ENCODE results near the gene VWC2L.

DNA sequence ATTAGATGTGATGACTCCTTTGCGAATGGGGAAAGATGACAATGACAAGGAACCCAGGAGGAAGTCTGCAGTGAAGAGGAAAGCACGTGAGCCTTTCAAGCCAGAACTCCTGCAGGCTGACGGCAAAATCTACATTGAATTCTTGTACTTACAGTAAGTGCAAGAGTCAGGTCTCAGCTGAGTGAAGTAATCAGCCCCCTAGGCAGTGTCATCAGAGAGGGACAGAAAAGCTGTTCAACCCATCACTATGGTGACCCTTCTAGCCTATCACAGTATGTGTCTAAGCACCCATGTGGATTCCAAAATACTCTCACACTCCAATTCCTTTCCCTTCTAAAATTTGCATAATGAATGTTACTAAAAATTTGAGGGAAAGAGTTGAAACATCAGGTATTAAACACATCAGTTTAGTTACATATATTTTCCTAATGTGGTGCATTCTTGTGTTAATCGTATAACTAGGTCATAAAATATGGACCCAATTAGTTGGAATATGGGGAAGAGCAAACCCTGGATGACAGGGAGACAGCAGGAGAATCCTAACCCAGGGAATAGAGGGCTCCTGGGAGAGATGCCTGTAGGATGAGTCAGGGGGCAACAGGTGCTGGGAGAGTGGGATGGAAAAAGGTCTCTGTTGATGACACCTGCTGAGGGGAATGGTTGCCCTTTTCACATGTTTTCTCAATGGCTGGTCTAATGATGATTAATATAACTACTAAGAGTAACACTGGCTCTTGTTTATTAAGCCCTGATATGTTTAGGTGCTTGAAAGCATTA, 39.5 kb downstream of the VWC2L start:
- TF ChIP-seq, protein P1, sequence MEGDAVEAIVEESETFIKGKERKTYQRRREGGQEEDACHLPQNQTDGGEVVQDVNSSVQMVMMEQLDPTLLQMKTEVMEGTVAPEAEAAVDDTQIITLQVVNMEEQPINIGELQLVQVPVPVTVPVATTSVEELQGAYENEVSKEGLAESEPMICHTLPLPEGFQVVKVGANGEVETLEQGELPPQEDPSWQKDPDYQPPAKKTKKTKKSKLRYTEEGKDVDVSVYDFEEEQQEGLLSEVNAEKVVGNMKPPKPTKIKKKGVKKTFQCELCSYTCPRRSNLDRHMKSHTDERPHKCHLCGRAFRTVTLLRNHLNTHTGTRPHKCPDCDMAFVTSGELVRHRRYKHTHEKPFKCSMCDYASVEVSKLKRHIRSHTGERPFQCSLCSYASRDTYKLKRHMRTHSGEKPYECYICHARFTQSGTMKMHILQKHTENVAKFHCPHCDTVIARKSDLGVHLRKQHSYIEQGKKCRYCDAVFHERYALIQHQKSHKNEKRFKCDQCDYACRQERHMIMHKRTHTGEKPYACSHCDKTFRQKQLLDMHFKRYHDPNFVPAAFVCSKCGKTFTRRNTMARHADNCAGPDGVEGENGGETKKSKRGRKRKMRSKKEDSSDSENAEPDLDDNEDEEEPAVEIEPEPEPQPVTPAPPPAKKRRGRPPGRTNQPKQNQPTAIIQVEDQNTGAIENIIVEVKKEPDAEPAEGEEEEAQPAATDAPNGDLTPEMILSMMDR (IDR thresholded peaks at IDR 0.05), result no peak
- TF ChIP-seq ZFX (IDR thresholded peaks at IDR 0.05; ENCODE audit: borderline replicate concordance), result no peak
